ENCODE data around the gene SRPK1. TPM values are rescaled to one million over a fixed set of nuclear protein-coding genes. Genes with fewer than 3 reads are reported as not detected.
"Not testable (repeated sequence)": the region's sequence is repeated elsewhere in the genome, so short reads cannot be mapped to it uniquely, and the experiment has no call there.

Gene SRPK1
- polyA plus RNA-seq, 3 donors, result 9.0 to 11.4 (median 11.0) TPM

DNA sequence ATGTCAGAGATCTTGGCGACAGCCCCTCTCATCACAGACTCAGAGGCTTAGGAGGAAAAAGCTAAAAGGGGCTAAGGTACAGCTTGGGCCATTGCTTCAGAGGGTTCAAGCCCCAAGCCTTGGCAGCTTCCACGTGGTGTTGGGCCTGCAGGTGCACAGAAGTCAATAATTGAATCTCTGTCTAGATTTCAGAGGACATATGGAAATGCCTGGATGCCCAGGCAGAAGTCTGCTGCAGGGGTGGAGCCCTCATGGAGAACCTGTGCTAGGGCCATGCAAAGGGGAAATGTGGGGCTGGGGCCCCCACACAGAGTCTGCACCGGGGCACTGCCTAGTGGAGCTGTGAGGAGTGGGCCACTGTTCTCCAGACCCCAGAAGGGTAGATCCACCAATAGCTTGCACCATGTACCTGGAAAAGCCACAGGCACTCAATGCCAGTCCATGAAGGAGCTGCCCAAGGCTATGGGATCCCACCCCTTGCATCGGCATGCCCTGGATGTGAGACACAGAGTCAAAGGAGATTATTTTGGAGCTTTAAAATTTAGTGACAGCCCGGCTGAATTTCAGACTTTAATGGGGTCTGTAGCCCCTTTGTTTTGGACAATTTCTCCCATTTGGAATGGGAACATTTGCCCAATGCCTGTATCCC lies 12.0 kb downstream of the SRPK1 start:
- not testable (repeated sequence) for H3K27ac ChIP-seq (ENCODE audit: low read depth, low read length)
- WGBS, 3 donors, result 98 to 99% (median 98%) methylated on average over 5 of the region's 5 CpGs

DNA sequence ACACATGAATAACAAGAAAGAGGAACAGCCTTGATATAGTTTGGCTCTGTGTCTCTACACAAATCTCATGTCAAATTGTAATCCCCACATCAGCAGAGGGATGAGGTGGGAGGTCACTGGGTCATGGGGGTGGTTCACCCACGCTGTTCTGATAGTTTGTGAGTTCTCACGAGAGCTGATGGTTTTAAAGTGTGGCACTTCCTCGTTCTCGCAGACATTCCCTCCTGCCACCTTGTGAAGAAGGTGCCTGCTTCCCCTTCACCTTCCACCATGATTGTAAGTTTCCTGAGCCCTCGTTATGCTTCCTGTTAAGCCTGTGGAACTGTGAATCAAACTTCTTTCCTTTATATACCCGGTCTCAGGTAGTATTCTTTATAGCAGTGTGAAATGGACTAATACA lies 13.1 kb downstream of the SRPK1 start:
- WGBS, 3 donors, result 63 to 90% (median 68%) methylated on average over 6 of the region's 6 CpGs
- H3K27ac ChIP-seq (ENCODE audit: low read depth, low read length), result no peak overlapping the region

DNA sequence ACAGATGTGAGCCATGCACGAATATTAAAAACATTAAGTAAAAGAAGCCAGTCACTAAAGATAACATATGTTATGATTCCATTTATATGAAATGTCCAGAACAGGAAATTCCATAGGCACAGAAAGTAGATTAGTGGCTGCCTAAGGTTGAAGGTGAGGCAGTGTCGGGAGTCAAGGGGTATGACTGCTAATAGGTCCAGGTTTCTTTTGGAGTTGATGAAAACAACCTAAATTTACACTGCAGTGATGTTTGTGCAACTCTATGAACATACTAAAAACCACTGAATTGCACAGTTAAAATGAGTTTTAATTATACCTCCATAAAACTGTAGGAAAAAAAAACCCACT lies 14.4 kb downstream of the SRPK1 start:
- H3K27ac ChIP-seq (ENCODE audit: low read depth, low read length), result no peak overlapping the region
- WGBS, 3 donors, result 72 to 94% (median 89%) methylated on average over 2 of the region's 2 CpGs

DNA sequence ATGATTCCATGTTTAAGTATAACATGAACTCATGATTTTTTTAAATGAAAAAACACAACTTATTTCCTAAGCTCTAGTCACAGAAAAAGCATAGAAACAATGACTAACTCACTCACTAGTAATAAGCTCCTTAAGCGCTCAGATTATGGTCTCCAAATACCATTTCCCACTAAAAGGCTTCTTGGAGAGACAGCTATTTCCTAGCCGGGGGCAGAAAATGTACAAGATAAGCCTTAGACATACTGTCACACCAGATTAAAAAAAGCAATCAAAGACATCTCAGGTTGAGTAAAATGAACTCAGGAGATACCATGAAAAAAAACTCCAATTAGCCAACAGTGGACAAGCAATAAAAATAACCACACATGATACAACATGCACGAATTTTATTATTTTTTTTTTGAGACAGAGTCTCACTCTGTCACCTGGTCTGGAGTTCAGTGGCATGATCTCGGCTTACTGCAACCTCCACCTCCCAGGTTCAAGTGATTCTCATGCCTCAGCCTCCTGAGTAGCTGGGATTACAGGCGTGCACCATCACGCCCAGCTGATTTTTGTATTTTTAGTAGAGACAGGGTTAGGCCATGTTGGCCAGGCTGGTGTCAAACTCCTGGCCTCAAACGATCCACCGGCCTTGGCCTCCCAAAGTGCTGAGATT lies 14.9 kb downstream of the SRPK1 start:
- 76 to 87% (median 81%) methylated on average over 8 of the region's 8 CpGs for WGBS, 3 donors

DNA sequence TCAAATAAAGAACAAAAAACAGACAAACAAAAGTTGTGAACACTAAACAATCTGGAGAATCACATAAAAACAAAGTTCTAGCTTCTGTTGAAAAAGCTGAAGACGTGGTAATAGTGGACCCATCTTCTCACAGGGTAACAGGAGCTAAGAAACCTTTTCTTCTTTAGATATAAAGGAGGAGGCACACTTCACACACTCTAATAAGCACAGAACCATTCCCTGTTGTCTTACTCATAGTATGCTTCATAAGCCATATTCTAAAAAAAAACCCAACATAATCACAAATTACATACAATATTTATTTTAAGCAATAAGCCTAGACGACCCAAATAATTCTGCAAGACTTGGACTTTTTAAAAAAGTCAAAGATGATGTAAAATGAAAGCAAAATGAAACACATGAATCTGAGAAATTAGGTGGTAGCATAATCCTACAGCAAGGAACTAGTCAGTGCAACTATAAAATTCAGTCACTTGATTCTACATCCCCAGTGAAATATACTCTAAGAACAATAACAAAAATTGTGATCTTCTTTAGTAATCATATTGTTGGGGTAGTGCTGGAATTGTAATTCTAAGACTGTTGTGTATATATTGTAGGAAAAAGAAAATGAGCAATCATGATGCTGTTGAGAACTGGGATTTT lies 15.6 kb downstream of the SRPK1 start:
- no peak overlapping the region for H3K27ac ChIP-seq (ENCODE audit: low read depth, low read length)
- 62 to 78% (median 77%) methylated on average over 2 of the region's 2 CpGs for WGBS, 3 donors

More for the DNA sequence above, 14.9 kb downstream of the SRPK1 start:
- H3K27ac ChIP-seq (ENCODE audit: low read depth, low read length), result no peak overlapping the region

DNA sequence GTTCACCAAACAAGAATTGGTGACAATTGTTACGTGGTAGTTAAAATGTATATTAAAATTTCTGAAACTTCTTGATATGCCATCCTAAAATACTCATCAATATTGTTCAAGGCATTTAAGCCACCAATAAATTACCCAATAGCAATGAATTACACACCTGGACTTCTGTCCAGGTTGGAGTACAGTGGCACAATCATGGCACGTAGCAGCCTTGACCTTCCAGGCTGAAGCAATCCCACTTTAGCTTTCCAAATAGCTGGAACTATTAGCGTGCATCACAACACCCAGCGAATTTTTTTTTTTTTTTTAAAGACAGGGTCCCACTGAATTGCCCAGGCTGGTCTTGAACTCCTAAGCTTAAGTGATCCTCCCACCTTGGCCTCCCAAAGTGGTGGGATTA lies 17.2 kb downstream of the SRPK1 start:
- H3K27ac ChIP-seq (ENCODE audit: low read depth, low read length), result no peak overlapping the region
- WGBS, 3 donors, result 93 to 98% (median 95%) methylated on average over 4 of the region's 4 CpGs

DNA sequence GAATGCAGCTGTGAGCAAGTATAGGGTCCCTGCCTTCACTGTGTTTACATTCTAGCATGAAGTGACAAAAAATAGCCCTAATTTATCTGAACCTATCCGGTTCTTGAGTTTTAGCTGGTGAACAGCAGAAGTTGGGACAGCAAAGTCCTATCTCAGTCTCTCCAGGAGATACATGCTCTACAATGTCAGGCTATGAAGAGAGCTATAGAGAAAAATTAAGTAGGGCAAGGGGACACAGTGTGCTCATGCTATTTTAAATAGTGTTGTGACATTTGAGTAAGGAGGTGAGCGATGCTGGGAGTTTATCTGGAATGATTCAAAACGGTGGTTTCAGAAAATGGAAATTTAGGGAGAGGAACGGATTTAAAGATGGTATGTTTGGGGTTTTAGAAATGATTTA lies 20.4 kb downstream of the SRPK1 start:
- 92 to 96% (median 95%) methylated on average over 4 of the region's 4 CpGs for WGBS, 3 donors

DNA sequence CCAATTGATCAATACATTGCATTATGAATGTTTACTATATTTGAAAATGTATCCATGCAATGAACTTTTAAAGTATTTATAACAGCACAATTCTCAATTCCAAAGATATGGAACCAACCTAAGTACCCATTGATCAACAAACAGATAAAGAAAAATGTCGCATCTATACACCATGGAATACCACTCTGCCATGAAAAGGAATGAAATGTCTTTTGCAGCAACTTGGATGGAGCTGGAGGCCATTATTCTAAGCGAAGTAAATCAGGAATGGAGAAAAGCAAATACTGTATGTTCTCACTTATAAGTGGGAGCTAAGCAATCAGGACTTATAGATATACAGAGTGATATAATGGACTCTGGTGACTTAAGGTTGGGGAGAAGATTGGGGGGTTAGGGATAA lies 22.9 kb downstream of the SRPK1 start:
- no peak overlapping the region for H3K27ac ChIP-seq (ENCODE audit: low read depth, low read length)
- WGBS, 3 donors, result 98 to 100% (median 99%) methylated on average over 2 of the region's 2 CpGs

More for the DNA sequence above, 20.4 kb downstream of the SRPK1 start:
- no peak overlapping the region for H3K27ac ChIP-seq (ENCODE audit: low read depth, low read length)

DNA sequence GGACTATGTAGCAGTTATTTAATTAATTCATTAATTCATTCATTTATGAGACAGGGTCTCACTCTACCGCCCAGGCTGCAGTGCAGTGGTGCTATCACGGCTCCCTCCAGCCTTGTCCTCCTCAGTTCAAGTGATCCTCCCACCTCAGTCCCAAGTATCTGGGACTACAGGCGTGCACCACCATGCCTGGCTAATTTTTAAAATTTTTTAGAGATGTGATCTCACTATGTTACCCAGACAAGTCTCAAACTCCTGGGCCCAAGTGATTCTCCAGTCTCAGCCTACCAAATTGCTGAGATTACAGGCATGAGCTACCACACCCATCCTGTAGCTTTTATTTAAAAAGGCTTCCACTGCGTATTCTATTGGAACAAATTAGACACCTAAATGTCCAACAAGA lies 23.4 kb downstream of the SRPK1 start:
- H3K27ac ChIP-seq (ENCODE audit: low read depth, low read length), result no peak overlapping the region
- WGBS, 3 donors, result 98 to 99% (median 99%) methylated on average over 4 of the region's 4 CpGs

DNA sequence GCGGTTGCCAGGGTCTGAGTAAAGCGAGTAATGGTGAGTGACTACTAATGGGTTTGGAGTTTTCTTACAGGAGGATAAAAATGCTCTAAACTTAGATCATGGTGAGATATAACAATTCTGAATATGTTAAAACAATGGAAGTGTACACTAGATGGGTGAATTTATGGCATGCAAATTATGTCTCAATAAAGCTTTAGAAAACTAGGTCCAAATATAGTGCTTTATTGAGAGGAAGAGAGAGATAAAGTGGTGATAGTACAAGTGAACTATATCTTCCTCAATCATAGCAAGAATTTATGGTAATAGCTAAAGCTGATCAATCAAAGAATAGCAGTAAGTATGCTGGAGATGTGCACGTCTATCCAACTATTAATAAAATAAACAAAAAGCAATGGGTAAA lies 23.9 kb downstream of the SRPK1 start:
- H3K27ac ChIP-seq (ENCODE audit: low read depth, low read length), result no peak overlapping the region
- 93 to 98% (median 96%) methylated on average over 3 of the region's 3 CpGs for whole genome bisulfite sequencing, 3 donors

DNA sequence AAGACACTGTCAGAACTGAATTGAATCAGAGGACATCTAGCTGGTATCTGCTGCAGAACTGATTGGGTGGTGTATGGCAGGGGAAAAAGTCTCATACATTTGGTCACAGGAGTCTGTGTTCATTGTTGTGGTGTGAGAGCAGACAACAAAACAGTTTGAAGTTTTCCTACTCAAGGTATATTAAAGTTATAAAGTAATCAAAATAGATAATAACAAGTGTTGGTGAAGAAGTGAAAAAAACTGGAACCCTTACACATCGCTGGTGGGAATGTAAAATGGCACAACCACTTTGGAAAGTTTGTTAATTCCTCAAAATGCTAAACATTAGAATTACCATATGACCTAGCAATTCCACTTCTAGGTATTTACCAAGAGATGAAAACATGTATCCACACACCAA lies 24.7 kb downstream of the SRPK1 start:
- WGBS, 3 donors, result 97 to 100% (median 98%) methylated on average over 1 of the region's 1 CpG
- H3K27ac ChIP-seq (ENCODE audit: low read depth, low read length), result no peak overlapping the region

DNA sequence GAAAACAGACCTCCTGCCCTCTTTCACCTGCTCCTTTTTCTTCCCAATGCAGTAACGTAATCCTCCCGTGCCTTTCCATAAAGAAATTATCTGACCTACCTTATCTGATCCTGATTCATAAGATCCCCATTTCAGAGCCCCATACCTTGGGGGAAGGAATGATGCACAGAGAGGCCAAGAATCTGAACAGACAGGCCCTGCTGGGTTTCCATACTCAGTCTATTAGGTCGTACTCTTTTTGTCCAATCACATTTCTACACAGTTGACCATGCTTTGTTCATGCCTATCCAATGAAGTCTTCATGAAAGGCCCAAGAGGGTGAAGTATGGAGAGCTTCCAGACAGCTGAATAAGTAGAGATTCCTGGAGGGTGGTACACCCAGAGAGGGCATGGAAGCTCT lies 25.3 kb downstream of the SRPK1 start:
- no peak overlapping the region for H3K27ac ChIP-seq (ENCODE audit: low read depth, low read length)
- 83 to 98% (median 96%) methylated on average over 3 of the region's 3 CpGs for WGBS, 3 donors

DNA sequence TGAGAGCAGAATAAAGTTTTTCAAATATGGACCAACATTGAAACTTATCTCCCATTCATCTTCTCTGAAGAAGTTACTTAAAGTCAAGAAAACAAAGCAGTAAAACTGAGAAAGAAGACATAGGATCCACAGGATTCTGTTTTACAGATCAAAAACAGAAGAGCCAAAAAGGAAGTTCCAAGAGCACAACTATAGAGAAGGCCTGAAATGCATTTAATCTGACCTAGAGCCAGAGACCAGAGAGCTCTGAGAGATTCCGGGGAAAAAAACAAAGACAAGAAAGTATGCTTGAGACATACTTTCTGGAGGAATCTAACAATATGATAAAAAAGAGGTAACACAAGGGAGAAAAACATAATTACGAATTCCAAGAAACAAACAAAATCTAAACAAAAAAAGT lies 26.1 kb downstream of the SRPK1 start:
- no peak overlapping the region for H3K27ac ChIP-seq (ENCODE audit: low read depth, low read length)
- WGBS, 3 donors, result 74 to 87% (median 87%) methylated on average over 2 of the region's 2 CpGs

DNA sequence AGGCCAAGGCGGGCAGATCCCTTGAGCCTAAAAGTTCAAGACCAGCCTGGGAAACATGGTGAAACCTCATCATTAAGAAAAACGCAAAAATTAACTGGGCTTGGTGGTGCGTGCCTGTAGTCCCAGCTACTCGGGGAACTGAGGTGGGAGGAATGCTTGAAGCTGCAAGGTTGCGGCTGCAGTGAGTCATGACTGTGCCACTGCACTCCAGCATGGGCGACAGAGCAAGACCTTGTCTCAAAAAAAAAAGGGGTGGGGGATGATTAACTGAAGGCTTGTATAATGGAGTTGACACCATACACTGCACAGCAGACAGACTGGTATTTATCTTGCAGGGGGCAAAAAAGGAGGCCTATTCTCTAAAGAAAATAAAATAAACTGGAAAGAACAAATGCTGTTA lies 27.7 kb downstream of the SRPK1 start:
- no peak overlapping the region for H3K27ac ChIP-seq (ENCODE audit: low read depth, low read length)
- 95 to 96% (median 95%) methylated on average over 6 of the region's 6 CpGs for WGBS, 3 donors

DNA sequence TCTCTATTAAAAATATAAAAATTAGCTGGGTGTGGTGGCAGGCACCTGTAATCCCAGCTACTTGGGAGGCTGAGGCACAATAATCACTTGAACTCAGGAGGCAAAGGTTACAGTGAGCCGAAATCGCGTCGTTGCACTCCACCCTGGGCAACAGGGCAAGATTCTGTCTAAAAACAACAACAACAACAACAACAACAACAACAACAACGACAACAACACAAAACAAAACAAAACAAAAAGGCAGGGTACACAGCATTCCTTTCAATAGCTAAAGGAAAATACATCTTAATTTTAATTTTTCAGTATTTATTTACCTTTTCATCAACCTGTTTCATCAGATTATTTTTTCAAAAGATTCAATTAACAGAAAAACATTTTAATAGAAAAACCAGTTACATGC lies 28.4 kb downstream of the SRPK1 start:
- H3K27ac ChIP-seq (ENCODE audit: low read depth, low read length), result no peak overlapping the region
- 86 to 95% (median 91%) methylated on average over 5 of the region's 5 CpGs for WGBS, 3 donors

DNA sequence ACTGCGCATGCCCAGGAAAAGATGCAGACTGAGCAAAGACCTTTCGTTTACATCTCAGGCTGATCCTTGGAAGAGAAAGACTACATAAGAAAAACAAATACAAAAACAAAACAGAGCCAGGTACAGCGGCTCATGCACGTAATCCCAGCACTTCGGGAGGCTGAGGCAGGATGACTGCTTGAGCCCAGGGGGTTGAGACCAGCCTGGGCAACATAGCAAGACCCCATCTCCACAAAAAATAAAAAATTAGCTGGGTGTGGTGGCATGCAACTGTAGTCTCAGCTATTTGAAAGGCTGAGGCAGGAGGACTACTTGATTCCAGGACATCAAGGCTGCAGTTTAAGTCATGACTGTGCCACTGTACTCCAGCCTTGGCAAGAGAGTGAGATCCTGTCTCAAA lies 41.7 kb downstream of the SRPK1 start:
- WGBS, 3 donors, result 96 to 99% (median 98%) methylated on average over 5 of the region's 5 CpGs
- H3K27ac ChIP-seq (ENCODE audit: low read depth, low read length), result no peak overlapping the region

DNA sequence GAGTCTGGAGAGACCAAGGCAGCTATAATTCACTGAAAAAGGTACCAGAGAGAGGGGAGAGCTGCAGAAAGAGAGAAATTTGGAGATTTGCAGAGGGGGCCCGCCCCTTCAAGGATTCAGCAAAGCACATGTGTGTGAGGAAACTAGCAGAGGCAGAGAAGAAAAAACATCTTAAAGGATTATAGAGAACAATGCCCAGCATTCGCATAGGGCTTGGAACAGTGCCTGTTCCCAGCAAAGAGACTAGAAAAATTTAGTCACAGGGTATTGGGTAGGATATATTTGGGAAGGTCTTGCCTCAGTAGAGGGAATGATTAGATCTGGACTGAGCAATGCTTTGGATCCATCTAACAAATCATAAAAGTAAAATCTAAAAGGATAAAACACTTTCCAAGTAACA lies 44.0 kb downstream of the SRPK1 start:
- no peak overlapping the region for H3K27ac ChIP-seq (ENCODE audit: low read depth, low read length)
- 91 to 100% (median 94%) methylated on average over 2 of the region's 2 CpGs for WGBS, 3 donors

DNA sequence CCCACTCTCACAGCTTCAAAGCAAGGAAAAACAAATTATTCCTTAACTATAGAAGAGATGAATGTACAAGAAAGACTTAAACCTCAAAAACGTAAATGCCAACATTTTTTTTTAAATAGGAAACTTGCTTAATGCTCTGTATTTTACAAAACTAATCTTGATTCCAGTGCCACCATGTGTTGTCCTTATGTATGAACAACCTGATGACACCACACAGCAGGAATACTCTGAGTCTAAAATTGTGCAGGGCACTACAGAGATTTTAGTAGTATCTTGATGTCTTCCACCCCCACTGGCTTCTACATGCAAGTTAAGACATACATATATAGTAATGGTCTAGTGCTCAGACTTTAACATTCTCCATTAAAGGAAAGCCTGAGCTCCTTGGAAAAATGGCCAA lies 46.2 kb downstream of the SRPK1 start:
- no peak overlapping the region for H3K27ac ChIP-seq (ENCODE audit: low read depth, low read length)
- WGBS, 3 donors, result 49 to 66% (median 62%) methylated on average over 1 of the region's 1 CpG

DNA sequence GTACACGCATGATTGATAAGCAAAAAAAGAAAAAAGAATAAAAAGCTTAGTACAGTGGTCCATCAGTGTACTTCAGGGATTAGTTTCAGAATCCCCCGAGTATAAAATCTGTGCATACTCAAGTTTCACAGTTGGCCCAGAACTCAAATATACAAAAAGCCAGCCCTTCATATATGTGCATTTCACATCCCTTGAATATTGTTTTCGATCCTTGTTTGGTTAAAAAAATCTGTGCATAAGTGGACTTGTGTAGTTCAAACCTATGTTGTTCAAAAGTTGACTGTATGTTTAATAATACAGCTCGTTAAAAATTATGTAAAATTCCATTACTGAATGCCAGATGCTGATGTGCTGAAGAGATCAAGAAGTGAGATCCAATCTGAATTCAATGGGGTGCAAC lies 61.5 kb downstream of the SRPK1 start:
- no peak overlapping the region for H3K27ac ChIP-seq (ENCODE audit: low read depth, low read length)
- WGBS, 3 donors, result 88 to 94% (median 91%) methylated on average over 4 of the region's 4 CpGs

DNA sequence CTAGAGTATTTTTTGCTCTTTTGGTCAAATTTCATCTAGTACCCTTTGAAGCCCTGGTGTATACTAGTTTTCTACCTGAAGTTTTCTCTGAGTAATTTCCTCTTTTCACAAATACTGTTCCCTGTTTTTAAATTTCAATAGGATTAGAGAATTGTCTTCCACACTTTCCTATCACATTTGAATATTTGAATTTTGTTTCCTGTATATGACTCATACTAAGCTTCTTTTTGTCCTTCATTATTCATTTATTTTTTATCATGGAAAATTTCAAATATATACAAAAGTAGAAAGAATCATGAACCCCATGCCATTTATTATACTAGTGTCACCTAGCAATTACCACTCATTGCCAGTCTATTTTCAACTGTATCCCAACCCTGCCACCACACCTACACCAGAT lies 63.0 kb downstream of the SRPK1 start:
- H3K27ac ChIP-seq (ENCODE audit: low read depth, low read length), result no peak overlapping the region

Data from adipose tissue (tissue), 3 donors.